ENCODE results near the gene HMOX1. TPM values are rescaled to one million over a fixed set of nuclear protein-coding genes. Genes with fewer than 3 reads are reported as not detected.

HMOX1 gene
- total RNA-seq, 1 experiment from 2014 or later, result 12.1 TPM

GRCh38 chr22:35350539-35351503 lies 30.1 kb upstream of the HMOX1 start (continued):
- TF ChIP-seq, protein P1, sequence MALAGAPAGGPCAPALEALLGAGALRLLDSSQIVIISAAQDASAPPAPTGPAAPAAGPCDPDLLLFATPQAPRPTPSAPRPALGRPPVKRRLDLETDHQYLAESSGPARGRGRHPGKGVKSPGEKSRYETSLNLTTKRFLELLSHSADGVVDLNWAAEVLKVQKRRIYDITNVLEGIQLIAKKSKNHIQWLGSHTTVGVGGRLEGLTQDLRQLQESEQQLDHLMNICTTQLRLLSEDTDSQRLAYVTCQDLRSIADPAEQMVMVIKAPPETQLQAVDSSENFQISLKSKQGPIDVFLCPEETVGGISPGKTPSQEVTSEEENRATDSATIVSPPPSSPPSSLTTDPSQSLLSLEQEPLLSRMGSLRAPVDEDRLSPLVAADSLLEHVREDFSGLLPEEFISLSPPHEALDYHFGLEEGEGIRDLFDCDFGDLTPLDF (CRISPR knock-in tag; IDR thresholded peaks at IDR 0.05), result no peak
- TF ChIP-seq NFATC4 (CRISPR knock-in tag; IDR thresholded peaks at IDR 0.05) (no peak), MLX (CRISPR knock-in tag; IDR thresholded peaks at IDR 0.05) (no peak), FOXP1 (CRISPR knock-in tag; IDR thresholded peaks at IDR 0.05; ENCODE audit: borderline replicate concordance) (peak; percentile 60; the same call in 1 of the 2 replicates), ZNF396 (CRISPR knock-in tag; IDR thresholded peaks at IDR 0.05; ENCODE audit: borderline replicate concordance) (no peak), ATF1 (CRISPR knock-in tag; IDR thresholded peaks at IDR 0.05) (no peak), CREB1 (CRISPR knock-in tag; IDR thresholded peaks at IDR 0.05) (no peak), AR (CRISPR knock-in tag; IDR thresholded peaks at IDR 0.05) (no peak), ZNF425 (CRISPR knock-in tag; conservative IDR thresholded peaks at IDR 0.05) (no peak), OVOL2 (CRISPR knock-in tag; IDR thresholded peaks at IDR 0.05; ENCODE audit: borderline replicate concordance) (no peak), FOXP4 (CRISPR knock-in tag; IDR thresholded peaks at IDR 0.05) (no peak), NR1H2 (CRISPR knock-in tag; IDR thresholded peaks at IDR 0.05) (no peak), NFE2L1 (CRISPR knock-in tag; IDR thresholded peaks at IDR 0.05) (0 out of 2 replicates have a peak, but pooled peaks have one; percentile 23), ZNF232 (CRISPR knock-in tag; IDR thresholded peaks at IDR 0.05) (no peak), NR3C1 (CRISPR knock-in tag; conservative IDR thresholded peaks at IDR 0.05; ENCODE audit: low read depth) (no peak), GABPB1 (CRISPR knock-in tag; IDR thresholded peaks at IDR 0.05) (peak; percentile 30; the same call in 1 of the 2 replicates), HMGA2 (CRISPR knock-in tag; IDR thresholded peaks at IDR 0.05) (no peak), ZBTB43 (CRISPR knock-in tag; IDR thresholded peaks at IDR 0.05) (0 out of 2 replicates have a peak, but pooled peaks have one; percentile 30), USF1 (CRISPR knock-in tag; IDR thresholded peaks at IDR 0.05) (no peak), KAT7 (CRISPR knock-in tag; IDR thresholded peaks at IDR 0.05; ENCODE audit: borderline replicate concordance) (no peak), FOXK1 (CRISPR knock-in tag; IDR thresholded peaks at IDR 0.05) (peak; percentile 49; the same call in 1 of the 2 replicates), ZNF671 (CRISPR knock-in tag; IDR thresholded peaks at IDR 0.05) (no peak)
- TF ChIP-seq, protein P2, sequence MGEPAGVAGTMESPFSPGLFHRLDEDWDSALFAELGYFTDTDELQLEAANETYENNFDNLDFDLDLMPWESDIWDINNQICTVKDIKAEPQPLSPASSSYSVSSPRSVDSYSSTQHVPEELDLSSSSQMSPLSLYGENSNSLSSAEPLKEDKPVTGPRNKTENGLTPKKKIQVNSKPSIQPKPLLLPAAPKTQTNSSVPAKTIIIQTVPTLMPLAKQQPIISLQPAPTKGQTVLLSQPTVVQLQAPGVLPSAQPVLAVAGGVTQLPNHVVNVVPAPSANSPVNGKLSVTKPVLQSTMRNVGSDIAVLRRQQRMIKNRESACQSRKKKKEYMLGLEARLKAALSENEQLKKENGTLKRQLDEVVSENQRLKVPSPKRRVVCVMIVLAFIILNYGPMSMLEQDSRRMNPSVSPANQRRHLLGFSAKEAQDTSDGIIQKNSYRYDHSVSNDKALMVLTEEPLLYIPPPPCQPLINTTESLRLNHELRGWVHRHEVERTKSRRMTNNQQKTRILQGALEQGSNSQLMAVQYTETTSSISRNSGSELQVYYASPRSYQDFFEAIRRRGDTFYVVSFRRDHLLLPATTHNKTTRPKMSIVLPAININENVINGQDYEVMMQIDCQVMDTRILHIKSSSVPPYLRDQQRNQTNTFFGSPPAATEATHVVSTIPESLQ (CRISPR knock-in tag; IDR thresholded peaks at IDR 0.05), result no peak
- TF ChIP-seq, protein P3, sequence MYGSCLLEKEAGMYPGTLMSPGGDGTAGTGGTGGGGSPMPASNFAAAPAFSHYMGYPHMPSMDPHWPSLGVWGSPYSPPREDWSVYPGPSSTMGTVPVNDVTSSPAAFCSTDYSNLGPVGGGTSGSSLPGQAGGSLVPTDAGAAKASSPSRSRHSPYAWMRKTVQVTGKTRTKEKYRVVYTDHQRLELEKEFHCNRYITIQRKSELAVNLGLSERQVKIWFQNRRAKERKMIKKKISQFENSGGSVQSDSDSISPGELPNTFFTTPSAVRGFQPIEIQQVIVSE (CRISPR knock-in tag; IDR thresholded peaks at IDR 0.05; ENCODE audit: borderline replicate concordance), result no peak

Measured in WTC11 (cell line).